OCI-LY7 (cell line): ENCODE results near the gene NALCN. TPM values are rescaled to one million over a fixed set of nuclear protein-coding genes. Genes with fewer than 3 reads are reported as not detected.

ENCODE experiments used
- BruUV-seq: library from RNA; stranded (reverse); fragments of 400-500 nt; replicated peaks from 2 replicates; lab custom pipeline; 2021; lab: Mats Ljungman, UMichigan
- CTCF ChIA-PET: fragments of 300-600 bp; sonication (Branson Sonifier 250); formaldehyde crosslinking; loops from one replicate; lab custom pipeline; 2022; ENCODE audit warnings: antibody characterized with exemption; ENCODE audit not compliant: unreplicated experiment; lab: Charles Lee
- POLR2A ChIA-PET: fragments of 300-600 bp; sonication (Branson Sonifier 250); formaldehyde crosslinking; loops from one replicate; lab custom pipeline; 2022; ENCODE audit warnings: antibody characterized with exemption; lab: Charles Lee
- DNase-seq: peaks from one replicate; pipeline ENCODE4 v3.0.0-alpha.2; 2015; ENCODE audit warnings: low spot score
- H2AFZ ChIP-seq: fragments of 200-600 bp; sonication (generic), shearing (Covaris generic); 2 replicates; pipeline ENCODE4 v1.6.1; 2014; ENCODE audit warnings: mild to moderate bottlenecking, antibody characterized with exemption, low read length, moderate library complexity
- H3K27ac ChIP-seq: fragments of 200-600 bp; sonication (generic); 2 replicates; pipeline ENCODE4 v1.5.1; 2014; ENCODE audit warnings: mixed run types, low read depth, mild to moderate bottlenecking, moderate library complexity, low read length, inconsistent platforms; ENCODE audit not compliant: poor library complexity, severe bottlenecking
- H3K36me3 ChIP-seq: fragments of 200-600 bp; sonication (generic); 2 replicates; pipeline ENCODE4 v1.6.1; 2014; ENCODE audit warnings: mild to moderate bottlenecking, antibody characterized with exemption, low read length, moderate library complexity, mixed read lengths; ENCODE audit not compliant: insufficient read depth
- H3K4me1 ChIP-seq: fragments of 200-600 bp; sonication (generic); 2 replicates; pipeline ENCODE4 v1.5.1; 2014; ENCODE audit warnings: mild to moderate bottlenecking, low read length; ENCODE audit not compliant: insufficient read depth, poor library complexity, severe bottlenecking
- H3K4me2 ChIP-seq: fragments of 200-600 bp; sonication (generic); 2 replicates; pipeline ENCODE4 v1.6.1; 2014; ENCODE audit warnings: mild to moderate bottlenecking, low read length
- H3K4me3 ChIP-seq: fragments of 200-600 bp; sonication (generic); 2 replicates; pipeline ENCODE4 v1.5.1; 2014; ENCODE audit warnings: mild to moderate bottlenecking, low read depth, low read length; ENCODE audit not compliant: poor library complexity, severe bottlenecking
- H3K79me2 ChIP-seq: fragments of 200-600 bp; sonication (generic); 2 replicates; pipeline ENCODE4 v1.6.1; 2016; ENCODE audit warnings: low read depth, mild to moderate bottlenecking, low read length, moderate library complexity, mixed read lengths; ENCODE audit not compliant: insufficient read depth
- H3K9me2 ChIP-seq: fragments of 200-600 bp; sonication (generic); 2 replicates; pipeline ENCODE4 v1.6.1; 2016; ENCODE audit warnings: mild to moderate bottlenecking, low read length, mixed read lengths; ENCODE audit not compliant: insufficient read depth
- H3K9me3 ChIP-seq: fragments of 200-600 bp; sonication (generic); 2 replicates; pipeline ENCODE4 v1.6.1; 2014; ENCODE audit warnings: mild to moderate bottlenecking, mixed run types, low read length, mixed read lengths
- H4K20me1 ChIP-seq: fragments of 200-600 bp; sonication (generic); 2 replicates; pipeline ENCODE4 v1.6.1; 2014; ENCODE audit warnings: mild to moderate bottlenecking, antibody characterized with exemption, low read length, moderate library complexity, mixed read lengths; ENCODE audit not compliant: insufficient read depth
- EZH2phosphoT487 ChIP-seq: fragments of 200-600 bp; sonication (generic); IDR thresholded peaks from 2 replicates; pipeline ENCODE4 v1.6.1; 2018; ENCODE audit warnings: low read depth, borderline replicate concordance, mild to moderate bottlenecking, mixed run types, antibody characterized with exemption, low read length, moderate library complexity, mixed read lengths
- intact Hi-C: fragments of 100-400 bp; cut with micrococcal nuclease; formaldehyde crosslinking; loops from one replicate; pipeline ENCODE4 v1.10.0; 2022; ENCODE audit not compliant: unreplicated experiment
- total RNA-seq, 2 experiments: library from RNA; depleted of rRNA in 1 of 2; stranded (reverse); fragments of >200 nt in 1 of 2; shearing (Covaris generic) in 1 of 2; gene quantifications; 2 replicates each; pipeline ENCODE4 v1.2.3, GENCODE V29; 2014 to 2022
- TF ChIP-seq, protein P1 (sequence below): fragments of 200-600 bp; sonication (generic); conservative IDR thresholded peaks from 2 replicates; pipeline ENCODE4 v1.5.1; 2014; ENCODE audit warnings: mild to moderate bottlenecking, antibody characterized with exemption, low read length, moderate library complexity, mixed read lengths

Gene NALCN
- total RNA-seq, 2 experiments from 2014 or later, result not detected

- Histone ChIP-seq H2AFZ (no peak overlapping the region), H3K79me2 (no peaks in the 10 kb centered on the region), H3K4me2 (no peak overlapping the region), H3K4me3 (no peak overlapping the region), H3K36me3 (no peaks in the 10 kb centered on the region), H3K4me1 (no peaks in the 10 kb centered on the region), H3K27ac (no peak overlapping the region), H3K9me3 (no peaks in the 10 kb centered on the region), H4K20me1 (no peaks in the 10 kb centered on the region), H3K9me2 (no peaks in the 10 kb centered on the region)
- ChIA-PET CTCF (no interaction called here), POLR2A (interaction anchor here (0.8 to 1.0 kb wide), 2 partner anchors 9 to 15 kb away, joined by 3 to 5 read pairs; no protein-coding TSS in a partner anchor)
- intact Hi-C loops, result no loop called here
- DNase-seq, result no peak
- no TSS peak for BruUV-seq
- TF ChIP-seq EZH2phosphoT487, result no peak
- TF ChIP-seq, protein P1, sequence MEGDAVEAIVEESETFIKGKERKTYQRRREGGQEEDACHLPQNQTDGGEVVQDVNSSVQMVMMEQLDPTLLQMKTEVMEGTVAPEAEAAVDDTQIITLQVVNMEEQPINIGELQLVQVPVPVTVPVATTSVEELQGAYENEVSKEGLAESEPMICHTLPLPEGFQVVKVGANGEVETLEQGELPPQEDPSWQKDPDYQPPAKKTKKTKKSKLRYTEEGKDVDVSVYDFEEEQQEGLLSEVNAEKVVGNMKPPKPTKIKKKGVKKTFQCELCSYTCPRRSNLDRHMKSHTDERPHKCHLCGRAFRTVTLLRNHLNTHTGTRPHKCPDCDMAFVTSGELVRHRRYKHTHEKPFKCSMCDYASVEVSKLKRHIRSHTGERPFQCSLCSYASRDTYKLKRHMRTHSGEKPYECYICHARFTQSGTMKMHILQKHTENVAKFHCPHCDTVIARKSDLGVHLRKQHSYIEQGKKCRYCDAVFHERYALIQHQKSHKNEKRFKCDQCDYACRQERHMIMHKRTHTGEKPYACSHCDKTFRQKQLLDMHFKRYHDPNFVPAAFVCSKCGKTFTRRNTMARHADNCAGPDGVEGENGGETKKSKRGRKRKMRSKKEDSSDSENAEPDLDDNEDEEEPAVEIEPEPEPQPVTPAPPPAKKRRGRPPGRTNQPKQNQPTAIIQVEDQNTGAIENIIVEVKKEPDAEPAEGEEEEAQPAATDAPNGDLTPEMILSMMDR, result no peak
Observed at GRCh38 chr13:101170306-101170705, 246.0 kb downstream of the NALCN start.

- CTCF ChIA-PET, result no interaction called here
- no peak overlapping the region for H3K4me2 ChIP-seq
- H4K20me1 ChIP-seq, result no peaks in the 10 kb centered on the region
- intact Hi-C loops, result no loop called here
- H3K9me2 ChIP-seq, result no peaks in the 10 kb centered on the region
- POLR2A ChIA-PET, result no interaction called here
- DNase-seq, result no peak
- no peaks in the 10 kb centered on the region for H3K79me2 ChIP-seq
- BruUV-seq, result no TSS peak
- H3K9me3 ChIP-seq, result no peaks in the 10 kb centered on the region
- no peaks in the 10 kb centered on the region for H3K36me3 ChIP-seq
- no peak overlapping the region for H3K27ac ChIP-seq
- no peak overlapping the region for H2AFZ ChIP-seq
- H3K4me3 ChIP-seq, result no peak overlapping the region
- TF ChIP-seq EZH2phosphoT487, result no peak
- TF ChIP-seq, protein P1, result no peak
- no peaks in the 10 kb centered on the region for H3K4me1 ChIP-seq
Observed at GRCh38 chr13:101157261-101157660, 259.0 kb downstream of the NALCN start.

DNA sequence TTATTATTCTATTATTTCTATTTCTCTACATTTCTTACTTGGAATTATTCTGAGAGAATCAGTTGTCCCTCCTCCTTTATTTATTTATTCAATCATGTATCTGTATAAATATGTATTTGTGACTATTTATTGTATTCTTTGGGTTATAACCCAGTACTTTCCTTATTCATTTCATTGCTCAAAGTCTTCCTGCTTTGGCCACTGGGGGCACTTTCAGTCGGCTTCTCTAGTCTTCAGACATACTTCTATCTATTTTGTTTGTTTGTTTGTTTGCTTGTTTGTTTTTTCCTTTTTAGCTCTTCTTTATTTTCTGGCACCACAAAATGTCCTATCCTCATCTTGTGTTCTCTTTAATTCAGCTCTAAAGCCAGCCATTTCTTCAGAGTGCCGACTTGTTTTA is 260.4 kb downstream of the NALCN start:
- Histone ChIP-seq H2AFZ (no peak overlapping the region), H3K4me1 (no peaks in the 10 kb centered on the region), H3K9me2 (no peaks in the 10 kb centered on the region), H3K79me2 (no peaks in the 10 kb centered on the region), H3K4me2 (no peak overlapping the region), H3K9me3 (no peaks in the 10 kb centered on the region), H3K36me3 (no peaks in the 10 kb centered on the region), H3K27ac (no peak overlapping the region), H3K4me3 (no peak overlapping the region), H4K20me1 (no peaks in the 10 kb centered on the region)
- POLR2A ChIA-PET, result no interaction called here
- CTCF ChIA-PET, result no interaction called here
- no TSS peak for BruUV-seq
- no peak for TF ChIP-seq EZH2phosphoT487
- TF ChIP-seq, protein P1, result peak; percentile 56
- intact Hi-C loops, result no loop called here
- no peak for DNase-seq
